HG03457 (cell line): ENCODE data around the gene PDE4D.
"Not testable (repeated sequence)": the region's sequence is repeated elsewhere in the genome, so short reads cannot be mapped to it uniquely, and the experiment has no call there.

Experiments
- ATAC-seq: cut with Tn5 transposase; IDR thresholded peaks from one replicate; pipeline ENCODE4 v1.9.1; 2021; ENCODE audit warnings: moderate number of reproducible peaks; ENCODE audit not compliant: unreplicated experiment

The PDE4D gene

GRCh38 chr5:59437176-59437575, 456.4 kb downstream of the PDE4D start:
- ATAC-seq = no peak

- no peak for ATAC-seq
Observed at GRCh38 chr5:59436364-59437148, 457.0 kb downstream of the PDE4D start.

- ATAC-seq = no peak
Observed at GRCh38 chr5:59433174-59433573, 460.4 kb downstream of the PDE4D start.

- no peak for ATAC-seq
Observed at GRCh38 chr5:59430066-59430685, 463.4 kb downstream of the PDE4D start.

- no peak for ATAC-seq
Observed at GRCh38 chr5:59428391-59428790, 465.1 kb downstream of the PDE4D start.

GRCh38 chr5:59424515-59424914, 469.0 kb downstream of the PDE4D start:
- no peak for ATAC-seq

GRCh38 chr5:59423021-59423420, 470.5 kb downstream of the PDE4D start:
- ATAC-seq = no peak

GRCh38 chr5:59421986-59422941, 471.3 kb downstream of the PDE4D start:
- ATAC-seq = no peak

GRCh38 chr5:59420596-59420995, 472.9 kb downstream of the PDE4D start:
- no peak for ATAC-seq

- no peak for ATAC-seq
Observed at GRCh38 chr5:59418808-59419207, 474.7 kb downstream of the PDE4D start.

- no peak for ATAC-seq
Observed at GRCh38 chr5:59416451-59416850, 477.1 kb downstream of the PDE4D start.

- no peak for ATAC-seq
Observed at GRCh38 chr5:59416026-59416425, 477.5 kb downstream of the PDE4D start.

GRCh38 chr5:59412428-59412827, 481.1 kb downstream of the PDE4D start:
- no peak for ATAC-seq

GRCh38 chr5:59408997-59409396, 484.5 kb downstream of the PDE4D start:
- ATAC-seq = not testable (repeated sequence)

- ATAC-seq = no peak
Observed at GRCh38 chr5:59407967-59408366, 485.6 kb downstream of the PDE4D start.

- no peak for ATAC-seq
Observed at GRCh38 chr5:59401637-59402036, 491.9 kb downstream of the PDE4D start.

GRCh38 chr5:59394956-59395355, 498.6 kb downstream of the PDE4D start:
- ATAC-seq = not testable (repeated sequence)

GRCh38 chr5:59393585-59394420, 499.7 kb downstream of the PDE4D start:
- ATAC-seq = no peak

- no peak for ATAC-seq
Observed at GRCh38 chr5:59391576-59391975, 501.9 kb downstream of the PDE4D start.

GRCh38 chr5:59390989-59391388, 502.5 kb downstream of the PDE4D start:
- ATAC-seq = no peak
